Esophagus squamous epithelium (tissue), 5 donors: ENCODE results near the gene PJVK. TPM values are rescaled to one million over a fixed set of nuclear protein-coding genes. Genes with fewer than 3 reads are reported as not detected.

Experiments used
- DNase-seq: peaks from one replicate; lab custom pipeline; 2025; lab: John Stamatoyannopoulos, UW
- H3K27ac ChIP-seq, 4 donors: fragments of 200-600 bp; sonication (generic); one replicate each; pipeline ENCODE4 v1.5.1; 2016 to 2019; ENCODE audit warnings: mild to moderate bottlenecking in 1 of 4
- H3K27me3 ChIP-seq, 4 donors: fragments of 200-600 bp; sonication (generic); 1 replicate in 3 of 4; 2 replicates in 1 of 4; pipeline versions ENCODE4 v1.5.1 to v1.6.0; 2017 to 2021; ENCODE audit warnings: antibody characterized with exemption in 1 of 4
- H3K36me3 ChIP-seq, 3 donors: fragments of 200-600 bp; sonication (generic); one replicate each; pipeline ENCODE4 v1.5.1; 2016 to 2019
- H3K4me1 ChIP-seq, 3 donors: fragments of 200-600 bp; sonication (generic); one replicate each; pipeline ENCODE4 v1.5.1; 2017 to 2019
- H3K4me3 ChIP-seq, 4 donors: fragments of 200-600 bp; sonication (generic); 1 replicate in 3 of 4; 2 replicates in 1 of 4; pipeline ENCODE4 v1.5.1; 2016 to 2019; ENCODE audit warnings: mild to moderate bottlenecking in 2 of 4, moderate library complexity in 1 of 4
- H3K9me3 ChIP-seq, 3 donors: fragments of 200-600 bp; sonication (generic); one replicate each; pipeline ENCODE4 v1.5.1; 2016 to 2019
- CTCF ChIP-seq, 6 experiments: fragments of 450-650 bp in 4 of 6; fragments of 200-600 bp in 2 of 6; sonication (generic) in 2 of 6; IDR thresholded peaks; one replicate each; pipeline ENCODE4 v1.5.1; 2016 to 2019; ENCODE audit warnings: antibody characterized with exemption in 6 of 6, mild to moderate bottlenecking in 4 of 6, moderate library complexity in 4 of 6
- POLR2A ChIP-seq, 4 donors: fragments of 450-650 bp; IDR thresholded peaks; one replicate each; pipeline ENCODE4 v1.6.1; 2017; ENCODE audit warnings: antibody characterized with exemption in 4 of 4, mild to moderate bottlenecking in 4 of 4, moderate library complexity in 3 of 4
- WGBS, 2 donors: methylation state at CpG; one replicate each; pipeline ENCODE4 v1.1.5; 2018; 5-methylcytosine and 5-hydroxymethylcytosine counted together
- intact Hi-C: fragments of 100-400 bp; cut with DNase I; formaldehyde crosslinking; loops from one replicate; pipeline ENCODE4 v1.15.0; 2022
- total RNA-seq, 4 donors: library from RNA; depleted of rRNA; stranded (reverse); fragments of >200 nt; gene quantifications; one replicate each; pipeline ENCODE4 v1.1.0, GENCODE V29; 2016
- donor health status: DM: yes; HTN: yes; CAD: no.

The PJVK gene
- total RNA-seq, 4 donors from 2014 or later, result 0.35 to 3.4 (median 1.1) TPM; not detected in 1

DNA sequence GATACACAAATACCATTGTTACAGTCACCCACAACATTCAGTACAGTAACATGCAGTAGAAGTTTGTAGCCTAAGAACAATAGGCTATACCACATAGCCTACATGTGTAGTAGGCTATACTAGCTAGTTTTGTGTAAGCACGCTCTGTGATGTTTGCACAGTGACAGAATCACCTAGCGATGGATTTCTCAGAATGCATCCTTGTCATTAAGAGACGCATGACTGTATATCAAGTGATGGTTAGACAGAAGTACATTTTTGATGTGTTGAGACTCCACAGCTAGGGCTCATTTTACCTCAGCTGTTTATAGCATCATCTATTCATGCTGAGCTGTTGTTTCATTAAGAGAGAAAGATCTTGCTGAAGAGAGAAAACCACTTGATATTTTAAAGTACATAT lies 48.5 kb downstream of the PJVK start:
- Histone ChIP-seq H3K27ac (no peak overlapping the region), H3K36me3 (peaks cover 7 to 100% (median 11%) of the 10 kb centered on the region in 3 donors), H3K9me3 (no peaks in the 10 kb centered on the region), H3K4me3 (no peak overlapping the region), H3K4me1 (no peaks in the 10 kb centered on the region), H3K27me3 (no peaks in the 10 kb centered on the region)
- WGBS, 2 donors, result 92 to 96% methylated on average over 3 of the region's 3 CpGs
- intact Hi-C loops, result no loop called here
- TF ChIP-seq POLR2A (IDR thresholded peaks at IDR 0.05), result no peak
- TF ChIP-seq CTCF (IDR thresholded peaks at IDR 0.05), result no peak
- no peak for DNase-seq

- WGBS, 2 donors, result 50 to 98% methylated on average over 4 of the region's 4 CpGs
These were observed 51.6 kb downstream of the PJVK start for GRCh38 chr2:178502751-178503150.

DNA sequence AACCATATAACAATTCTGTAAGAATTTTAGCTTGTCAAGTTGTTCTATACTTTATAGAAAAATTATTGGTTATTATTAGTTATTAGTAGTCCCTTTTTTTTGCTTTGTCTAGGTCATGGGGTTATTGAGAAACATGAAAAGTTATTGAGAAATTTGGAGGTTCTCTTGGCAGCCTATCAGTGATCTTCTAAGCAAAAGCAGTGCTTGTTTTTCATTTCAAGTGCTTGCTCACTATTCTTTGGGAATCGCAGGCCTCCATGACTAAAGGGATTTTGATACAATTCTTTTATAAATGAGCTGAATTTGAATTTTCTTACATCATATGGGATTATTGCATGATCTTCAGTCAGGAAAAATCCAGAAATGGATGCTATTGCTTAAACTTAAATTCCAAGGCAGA lies 54.9 kb downstream of the PJVK start:
- intact Hi-C loops, result no loop called here
- Histone ChIP-seq H3K4me1 (no peaks in the 10 kb centered on the region), H3K36me3 (peaks cover 4 to 80% (median 5%) of the 10 kb centered on the region in 3 donors), H3K4me3 (no peak overlapping the region), H3K27me3 (no peaks in the 10 kb centered on the region), H3K27ac (no peak overlapping the region), H3K9me3 (no peaks in the 10 kb centered on the region)
- no peak for DNase-seq
- WGBS, 2 donors, result 74 to 91% methylated on average over 1 of the region's 1 CpG
- TF ChIP-seq CTCF (IDR thresholded peaks at IDR 0.05), result no peak
- no peak for TF ChIP-seq POLR2A (IDR thresholded peaks at IDR 0.05)

More at GRCh38 chr2:178502751-178503150, 51.6 kb downstream of the PJVK start:
- TF ChIP-seq CTCF (IDR thresholded peaks at IDR 0.05), result no peak
- no peak for TF ChIP-seq POLR2A (IDR thresholded peaks at IDR 0.05)
- Histone ChIP-seq H3K4me1 (no peaks in the 10 kb centered on the region), H3K27me3 (no peaks in the 10 kb centered on the region), H3K4me3 (no peak overlapping the region), H3K27ac (no peak overlapping the region), H3K36me3 (peaks cover 4 to 95% (median 11%) of the 10 kb centered on the region in 3 donors), H3K9me3 (no peaks in the 10 kb centered on the region)
- no peak for DNase-seq
- intact Hi-C loops, result no loop called here

- TF ChIP-seq CTCF (IDR thresholded peaks at IDR 0.05), result no peak
- TF ChIP-seq POLR2A (IDR thresholded peaks at IDR 0.05), result no peak
- WGBS, 2 donors, result 93 to 98% methylated on average over 2 of the region's 2 CpGs
- Histone ChIP-seq H3K27ac (no peak overlapping the region), H3K9me3 (no peaks in the 10 kb centered on the region), H3K36me3 (peaks cover 4 to 80% (median 5%) of the 10 kb centered on the region in 3 donors), H3K4me3 (no peak overlapping the region), H3K27me3 (no peaks in the 10 kb centered on the region), H3K4me1 (no peaks in the 10 kb centered on the region)
- intact Hi-C loops, result no loop called here
- DNase-seq, result no peak
These were observed 55.3 kb downstream of the PJVK start for GRCh38 chr2:178506524-178506923.

DNA sequence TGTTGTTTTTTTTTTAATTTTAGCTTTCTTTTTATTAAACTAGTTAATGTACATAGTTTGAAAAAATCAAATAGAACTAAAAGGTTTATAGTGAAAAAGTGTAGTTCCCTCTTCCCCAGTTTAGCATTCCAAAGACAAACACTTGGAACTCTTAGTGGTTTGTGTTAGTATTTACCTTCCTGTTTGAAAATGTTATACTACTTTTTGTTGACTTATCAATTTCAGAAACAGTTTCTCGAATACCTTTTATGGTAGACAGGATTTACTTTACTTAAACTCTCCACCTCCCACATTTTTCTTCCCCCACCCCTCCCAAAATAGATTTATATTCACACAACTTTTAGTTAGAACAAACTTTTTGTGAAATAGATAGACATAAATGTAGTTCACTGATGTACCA lies 55.8 kb downstream of the PJVK start:
- Histone ChIP-seq H3K27ac (no peak overlapping the region), H3K27me3 (no peaks in the 10 kb centered on the region), H3K9me3 (no peaks in the 10 kb centered on the region), H3K4me3 (no peak overlapping the region), H3K4me1 (no peaks in the 10 kb centered on the region), H3K36me3 (peaks cover 4 to 80% (median 5%) of the 10 kb centered on the region in 3 donors)
- DNase-seq, result no peak
- TF ChIP-seq CTCF (IDR thresholded peaks at IDR 0.05) (no peak), POLR2A (IDR thresholded peaks at IDR 0.05) (no peak)
- intact Hi-C loops, result no loop called here
- 83 to 89% methylated on average over 1 of the region's 1 CpG for WGBS, 2 donors
